ENCODE results near the gene CELF4.

CELF4 gene

DNA sequence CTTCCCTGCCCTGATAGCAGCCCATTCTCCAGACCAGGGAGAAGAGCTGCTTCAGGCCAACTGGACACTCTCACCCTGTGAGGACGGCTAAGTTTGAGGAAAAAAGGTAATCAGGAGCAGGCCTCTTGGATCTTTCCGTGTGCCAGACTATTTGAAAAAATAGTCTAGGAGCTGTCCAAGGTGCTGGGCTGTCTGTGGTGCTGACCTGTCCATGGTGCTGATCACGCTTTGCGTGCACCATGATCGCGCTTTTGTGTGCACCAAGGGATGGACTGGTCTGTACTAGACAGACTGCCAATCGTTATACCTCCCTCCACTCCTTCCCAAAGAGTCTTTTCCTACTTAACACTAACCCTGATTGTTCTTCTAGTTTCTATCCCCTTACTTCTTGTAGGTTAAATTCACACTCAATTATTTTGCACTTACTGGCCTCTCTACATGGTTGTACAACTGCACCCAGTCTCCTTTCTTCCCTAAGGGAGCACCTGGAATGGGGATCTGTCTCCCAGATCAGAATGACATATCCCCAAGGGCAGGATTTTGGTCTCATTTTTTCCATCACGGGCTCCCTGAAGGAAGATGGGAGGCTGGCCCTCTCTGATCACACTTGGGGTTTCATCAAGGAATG, 295.4 kb downstream of the CELF4 start:
- in situ Hi-C loops (cut with MboI; ENCODE audit: low sequenced_read_pairs) = no loop called here

DNA sequence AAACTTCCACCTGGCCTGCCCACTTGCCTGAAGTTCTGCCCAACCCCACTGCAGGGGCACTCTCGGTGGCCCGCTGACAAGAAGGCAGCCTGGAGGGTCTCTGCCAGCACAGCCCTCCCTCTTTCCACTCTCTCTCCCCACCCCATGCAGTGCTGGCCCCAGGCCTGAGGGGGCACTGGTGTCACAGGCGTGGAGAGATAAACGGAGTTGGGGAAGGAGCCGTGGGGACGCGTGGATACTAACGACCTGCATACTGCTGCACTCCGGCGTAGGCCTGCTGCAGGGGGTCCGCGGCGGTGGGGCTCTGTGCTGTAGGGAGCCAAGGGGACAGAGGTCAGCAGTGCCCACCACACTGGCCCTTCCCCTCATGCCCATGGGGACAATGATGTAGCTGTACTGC, 299.3 kb downstream of the CELF4 start:
- in situ Hi-C loops (cut with MboI; ENCODE audit: low sequenced_read_pairs) = no loop called here

- in situ Hi-C loops (cut with MboI; ENCODE audit: low sequenced_read_pairs) = no loop called here
Measured at GRCh38 chr18:37265382-37265781, 300.2 kb downstream of the CELF4 start.

GRCh38 chr18:37264956-37265355, 300.6 kb downstream of the CELF4 start:
- in situ Hi-C loops (cut with MboI; ENCODE audit: low sequenced_read_pairs) = no loop called here

- in situ Hi-C loops (cut with MboI; ENCODE audit: low sequenced_read_pairs) = no loop called here
Measured at GRCh38 chr18:37261988-37262387, 303.6 kb downstream of the CELF4 start.

- in situ Hi-C loops (cut with MboI; ENCODE audit: low sequenced_read_pairs) = no loop called here
Measured at GRCh38 chr18:37261246-37261840, 304.3 kb downstream of the CELF4 start.

DNA sequence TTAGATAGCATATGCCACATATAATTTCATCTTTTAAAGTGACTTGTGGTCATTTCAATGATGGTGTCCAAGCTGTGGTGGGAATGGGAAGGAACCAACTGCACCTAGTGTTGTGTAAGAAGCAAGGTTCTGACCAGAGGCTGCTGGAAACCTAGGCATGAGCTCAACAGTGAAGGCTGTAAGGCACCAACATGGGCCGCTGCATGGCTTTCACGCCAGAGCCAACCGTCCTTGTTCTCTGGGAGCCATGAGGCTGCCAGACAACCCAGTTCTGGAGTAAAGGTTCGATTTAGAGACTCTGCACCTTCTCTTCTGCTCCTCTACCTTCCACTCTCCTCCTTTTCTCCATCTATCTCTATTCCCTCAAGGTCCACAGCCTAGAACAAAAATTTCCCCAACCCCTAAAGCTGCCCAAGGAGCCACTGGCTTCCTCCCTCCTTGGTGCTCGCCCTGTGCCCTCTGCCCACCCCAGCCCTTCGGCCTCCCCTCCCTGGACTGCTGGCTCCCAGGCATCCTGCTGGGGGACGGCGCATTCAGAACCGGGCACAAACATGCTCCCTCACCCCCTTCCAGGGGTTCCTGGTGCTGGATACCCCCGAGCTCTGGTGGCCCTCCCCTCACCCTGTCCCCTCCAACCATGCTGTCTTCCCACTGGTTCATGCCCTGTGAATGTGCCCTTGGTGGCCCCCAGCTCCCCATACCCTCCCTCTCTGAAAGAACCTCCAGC, 305.1 kb downstream of the CELF4 start:
- in situ Hi-C loops (cut with MboI; ENCODE audit: low sequenced_read_pairs) = no loop called here

DNA sequence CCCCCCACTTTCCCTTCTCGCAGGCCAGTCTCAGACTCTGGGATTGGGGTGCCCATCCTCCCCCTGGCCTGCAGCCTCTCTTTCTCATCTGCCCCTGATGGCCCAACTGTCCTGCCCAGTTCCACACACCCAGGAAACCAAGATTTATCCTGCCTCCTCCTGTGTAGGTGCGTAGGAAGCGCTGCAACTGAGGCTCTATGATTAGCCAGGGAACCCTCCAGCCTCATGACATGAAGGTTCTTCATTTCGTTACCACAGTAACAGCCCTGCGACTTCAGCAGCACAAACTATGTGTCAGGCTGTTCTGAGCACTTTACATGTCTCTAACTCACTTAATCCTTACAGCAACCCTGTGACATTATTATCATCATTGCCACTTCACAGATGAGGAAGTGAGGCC, 305.9 kb downstream of the CELF4 start:
- in situ Hi-C loops (cut with MboI; ENCODE audit: low sequenced_read_pairs) = no loop called here

- in situ Hi-C loops (cut with MboI; ENCODE audit: low sequenced_read_pairs) = no loop called here
Measured at GRCh38 chr18:37258819-37259218, 306.8 kb downstream of the CELF4 start.

DNA sequence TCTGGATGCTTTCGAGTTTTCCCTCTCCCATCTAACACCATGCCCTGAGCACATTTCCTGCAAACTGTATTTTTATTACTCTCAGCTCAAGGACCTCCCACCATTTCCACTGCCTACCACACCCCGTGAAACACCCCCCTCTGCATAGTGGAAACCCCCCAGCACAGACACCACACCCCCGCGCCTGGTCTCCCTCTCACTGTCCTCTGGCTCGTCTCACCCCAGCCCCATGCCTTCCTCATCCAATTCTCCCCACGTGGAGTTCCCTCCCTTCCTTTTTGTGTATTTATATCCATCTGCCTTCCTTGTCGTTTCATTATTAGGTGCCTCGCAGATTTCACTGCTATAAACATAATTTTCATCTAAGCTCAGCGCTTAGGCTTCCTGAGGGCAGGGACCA, 307.5 kb downstream of the CELF4 start:
- in situ Hi-C loops (cut with MboI; ENCODE audit: low sequenced_read_pairs) = no loop called here

DNA sequence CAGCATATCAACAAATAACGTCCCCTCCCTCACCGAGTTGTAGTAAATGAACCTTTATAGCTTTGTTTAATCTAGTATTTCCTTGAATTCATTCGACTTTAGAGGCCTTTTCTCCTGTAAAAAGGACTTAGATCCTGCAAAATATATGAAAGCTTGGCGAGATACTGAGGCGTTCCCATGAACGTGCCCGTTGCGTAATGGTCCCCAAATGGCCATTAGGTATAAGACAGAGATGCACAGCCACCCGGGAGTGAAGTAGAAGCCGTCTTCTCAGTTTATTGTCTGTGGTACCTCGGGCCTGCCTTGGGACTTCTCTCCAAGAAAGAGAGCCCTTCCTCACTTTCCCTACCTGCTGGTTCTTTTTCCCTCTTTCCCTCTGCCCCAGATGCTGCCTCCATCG, 310.6 kb downstream of the CELF4 start:
- in situ Hi-C loops (cut with MboI; ENCODE audit: low sequenced_read_pairs) = no loop called here

- in situ Hi-C loops (cut with MboI; ENCODE audit: low sequenced_read_pairs) = no loop called here
Measured at GRCh38 chr18:37254236-37254754, 311.3 kb downstream of the CELF4 start.

GRCh38 chr18:37253394-37254235, 312.0 kb downstream of the CELF4 start:
- in situ Hi-C loops (cut with MboI; ENCODE audit: low sequenced_read_pairs) = no loop called here

GRCh38 chr18:37252854-37253393, 312.7 kb downstream of the CELF4 start:
- in situ Hi-C loops (cut with MboI; ENCODE audit: low sequenced_read_pairs) = no loop called here

DNA sequence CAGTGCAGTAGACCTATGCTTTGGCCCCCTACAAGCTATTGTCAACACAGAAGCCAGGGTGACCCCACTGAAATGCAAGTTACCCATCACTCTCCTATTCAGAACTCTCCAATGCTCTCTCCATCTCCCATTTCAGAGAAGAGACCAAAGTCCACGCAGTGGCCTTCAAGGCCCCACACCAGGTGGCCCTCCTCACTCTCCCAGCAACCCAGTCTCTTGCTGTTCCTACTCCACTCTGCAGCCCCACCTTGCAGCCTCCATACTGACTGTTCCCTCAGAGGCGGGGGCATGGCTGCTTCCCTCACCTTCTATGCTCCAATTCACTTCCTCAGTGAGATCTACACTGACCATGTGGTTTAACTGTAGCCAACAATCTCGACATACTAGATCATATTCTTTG, 313.3 kb downstream of the CELF4 start:
- in situ Hi-C loops (cut with MboI; ENCODE audit: low sequenced_read_pairs) = no loop called here

DNA sequence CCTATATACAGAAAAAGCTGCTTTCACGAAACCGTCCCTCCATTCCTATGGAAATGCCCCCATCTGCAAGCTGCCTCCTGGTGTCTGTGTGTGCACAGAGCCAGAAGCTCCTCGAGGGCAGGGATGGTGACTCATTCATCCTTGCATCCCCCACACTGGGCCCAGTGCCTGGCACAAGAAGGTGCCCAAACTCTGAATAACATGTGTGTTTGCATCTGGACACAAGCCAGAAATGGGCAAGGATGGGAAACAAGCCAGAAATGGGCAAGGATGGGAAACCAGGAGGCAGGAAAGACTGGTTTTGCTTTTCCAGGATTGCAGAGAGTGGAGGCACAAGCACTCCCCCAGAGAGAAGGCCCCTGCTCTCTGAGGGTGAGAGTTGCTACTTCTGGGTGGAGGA, 313.9 kb downstream of the CELF4 start:
- in situ Hi-C loops (cut with MboI; ENCODE audit: low sequenced_read_pairs) = no loop called here

GRCh38 chr18:37249895-37250618, 315.5 kb downstream of the CELF4 start:
- in situ Hi-C loops (cut with MboI; ENCODE audit: low sequenced_read_pairs) = no loop called here

DNA sequence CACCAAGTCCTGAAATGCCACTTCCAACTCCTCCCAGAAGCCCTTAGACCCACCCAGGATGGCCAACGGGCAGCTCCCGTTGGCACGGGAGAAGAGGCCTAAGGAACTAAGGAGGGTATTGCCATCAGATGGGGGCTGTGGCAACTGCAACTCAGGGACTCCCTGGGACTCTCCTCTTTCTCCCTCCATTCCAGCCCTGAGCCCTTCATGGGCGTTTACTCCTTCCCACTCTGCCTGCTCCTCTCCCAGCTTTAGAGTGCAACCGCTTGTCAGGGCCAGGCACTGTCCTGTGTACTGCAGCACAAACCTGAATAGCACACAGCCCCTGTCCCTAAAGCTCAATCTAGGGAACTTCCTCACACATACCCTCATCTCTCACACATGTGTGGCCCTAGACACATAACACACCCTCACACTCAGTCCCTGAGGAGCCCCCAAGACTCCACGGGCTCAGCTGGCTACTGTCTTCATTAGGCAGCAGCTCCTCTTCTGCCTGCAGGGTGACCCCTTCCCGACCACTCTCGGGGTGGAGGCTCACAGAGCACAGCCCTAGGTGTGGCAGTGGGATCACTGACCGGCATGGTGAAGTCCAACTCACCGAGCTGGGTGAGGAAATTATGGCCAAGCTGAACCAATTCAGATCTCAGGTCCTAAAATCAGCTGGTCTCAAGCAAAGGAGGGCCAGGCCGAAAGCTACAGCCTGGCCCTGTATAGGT, 316.3 kb downstream of the CELF4 start:
- in situ Hi-C loops (cut with MboI; ENCODE audit: low sequenced_read_pairs) = no loop called here

GRCh38 chr18:37248281-37248680, 317.3 kb downstream of the CELF4 start:
- in situ Hi-C loops (cut with MboI; ENCODE audit: low sequenced_read_pairs) = no loop called here

Measured in HL-60/S4 (cell line).